RWPE2 (cell line): ENCODE measurements around the gene SURF4.
"Not testable (repeated sequence)": the region's sequence is repeated elsewhere in the genome, so short reads cannot be mapped to it uniquely, and the experiment has no call there.

Experiments used
- ATAC-seq: fragments of 200-7000 bp; cut with Tn5 transposase; 3 replicates; pipeline ENCODE4 v1.9.1; 2021; ENCODE audit warnings: low read depth
- DNase-seq: peaks from one replicate; pipeline ENCODE4 v3.0.0-alpha.2; 2020; ENCODE audit warnings: low spot score
- H3K27ac ChIP-seq: fragments of 450-650 bp; 2 replicates; pipeline ENCODE4 v1.5.1; 2017; ENCODE audit warnings: mild to moderate bottlenecking; ENCODE audit not compliant: poor library complexity, severe bottlenecking
- H3K27me3 ChIP-seq: fragments of 250-450 bp; sonication (Bioruptor Pico); 2 replicates; pipeline ENCODE4 v1.5.1; 2021; ENCODE audit warnings: mild to moderate bottlenecking, moderate library complexity; ENCODE audit not compliant: insufficient read depth, poor library complexity, severe bottlenecking
- H3K36me3 ChIP-seq: fragments of 250-450 bp; sonication (Bioruptor Pico); 2 replicates; pipeline ENCODE4 v1.5.1; 2020; ENCODE audit warnings: low read depth, mild to moderate bottlenecking, moderate library complexity
- H3K4me1 ChIP-seq: fragments of 250-450 bp; sonication (Bioruptor Pico); 2 replicates; pipeline ENCODE4 v1.5.1; 2021; ENCODE audit warnings: mild to moderate bottlenecking, moderate library complexity; ENCODE audit not compliant: insufficient read depth, poor library complexity, severe bottlenecking
- H3K4me3 ChIP-seq: fragments of 250-450 bp; sonication (Bioruptor Pico); 2 replicates; pipeline ENCODE4 v1.5.1; 2021; ENCODE audit warnings: mild to moderate bottlenecking, moderate library complexity; ENCODE audit not compliant: severe bottlenecking
- H3K9me3 ChIP-seq: fragments of 250-450 bp; sonication (Bioruptor Pico); 2 replicates; pipeline ENCODE4 v1.5.1; 2021; ENCODE audit warnings: mild to moderate bottlenecking, moderate library complexity; ENCODE audit not compliant: severe bottlenecking
- TF ChIP-seq, protein P1 (sequence below): fragments of 450-650 bp; IDR thresholded peaks from one replicate; pipeline ENCODE4 v1.5.1; 2017; ENCODE audit warnings: mild to moderate bottlenecking, moderate library complexity; ENCODE audit not compliant: poor library complexity, severe bottlenecking

The SURF4 gene

GRCh38 chr9:133379153-133380086 is 3.6 kb upstream of the SURF4 start:
- no peaks in the 10 kb centered on the region for H3K27me3 ChIP-seq
- H3K36me3 ChIP-seq: no peaks in the 10 kb centered on the region
- H3K27ac ChIP-seq: no peak overlapping the region
- no peaks in the 10 kb centered on the region for H3K9me3 ChIP-seq
- DNase-seq (no peak), ATAC-seq (no peak)
- no peaks in the 10 kb centered on the region for H3K4me1 ChIP-seq
- TF ChIP-seq, protein P1, sequence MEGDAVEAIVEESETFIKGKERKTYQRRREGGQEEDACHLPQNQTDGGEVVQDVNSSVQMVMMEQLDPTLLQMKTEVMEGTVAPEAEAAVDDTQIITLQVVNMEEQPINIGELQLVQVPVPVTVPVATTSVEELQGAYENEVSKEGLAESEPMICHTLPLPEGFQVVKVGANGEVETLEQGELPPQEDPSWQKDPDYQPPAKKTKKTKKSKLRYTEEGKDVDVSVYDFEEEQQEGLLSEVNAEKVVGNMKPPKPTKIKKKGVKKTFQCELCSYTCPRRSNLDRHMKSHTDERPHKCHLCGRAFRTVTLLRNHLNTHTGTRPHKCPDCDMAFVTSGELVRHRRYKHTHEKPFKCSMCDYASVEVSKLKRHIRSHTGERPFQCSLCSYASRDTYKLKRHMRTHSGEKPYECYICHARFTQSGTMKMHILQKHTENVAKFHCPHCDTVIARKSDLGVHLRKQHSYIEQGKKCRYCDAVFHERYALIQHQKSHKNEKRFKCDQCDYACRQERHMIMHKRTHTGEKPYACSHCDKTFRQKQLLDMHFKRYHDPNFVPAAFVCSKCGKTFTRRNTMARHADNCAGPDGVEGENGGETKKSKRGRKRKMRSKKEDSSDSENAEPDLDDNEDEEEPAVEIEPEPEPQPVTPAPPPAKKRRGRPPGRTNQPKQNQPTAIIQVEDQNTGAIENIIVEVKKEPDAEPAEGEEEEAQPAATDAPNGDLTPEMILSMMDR: no peak
- H3K4me3 ChIP-seq: no peak overlapping the region

DNA sequence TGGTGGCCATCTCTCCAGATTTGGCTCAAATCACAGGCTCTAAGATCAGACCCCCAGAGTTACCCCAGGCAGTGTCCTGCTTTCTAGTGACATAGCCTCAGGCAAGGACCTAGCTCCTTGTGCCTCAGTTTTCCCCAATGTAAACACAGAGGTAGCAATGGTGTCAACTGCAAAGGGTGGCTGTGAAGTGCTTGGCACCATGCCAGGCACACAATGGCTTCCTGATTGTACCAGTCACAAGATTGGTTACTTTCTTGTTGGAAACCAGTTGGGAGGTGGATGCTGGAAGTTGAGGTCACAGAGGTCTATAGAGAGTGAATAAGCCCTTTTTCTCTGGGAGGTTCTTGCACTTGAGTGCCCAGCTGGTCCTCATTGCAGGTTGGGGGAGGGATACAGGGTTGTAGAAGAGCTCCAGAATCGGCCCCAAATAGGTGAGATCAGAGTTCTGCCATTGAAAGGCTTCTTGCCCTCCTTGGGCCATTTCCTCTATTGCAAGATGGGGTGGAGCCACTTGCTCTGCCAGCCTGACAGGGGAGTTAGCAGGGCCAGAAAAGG is 2.6 kb upstream of the SURF4 start:
- no peaks in the 10 kb centered on the region for H3K9me3 ChIP-seq
- ATAC-seq: no peak
- TF ChIP-seq, protein P1: no peak

GRCh38 chr9:133377721-133378216 is 1.9 kb upstream of the SURF4 start:
- Histone ChIP-seq H3K9me3 (no peaks in the 10 kb centered on the region), H3K27ac (no peak overlapping the region), H3K4me3 (no peak overlapping the region), H3K36me3 (peaks cover 14% of the 10 kb centered on the region), H3K27me3 (no peaks in the 10 kb centered on the region), H3K4me1 (no peaks in the 10 kb centered on the region)
- TF ChIP-seq, protein P1: no peak
- DNase-seq: no peak
- no peak for ATAC-seq

More for the DNA sequence above, 2.6 kb upstream of the SURF4 start:
- Histone ChIP-seq H3K27me3 (no peaks in the 10 kb centered on the region), H3K4me3 (no peak overlapping the region), H3K4me1 (no peaks in the 10 kb centered on the region), H3K27ac (no peak overlapping the region), H3K36me3 (peaks cover 6% of the 10 kb centered on the region)
- no peak for DNase-seq

DNA sequence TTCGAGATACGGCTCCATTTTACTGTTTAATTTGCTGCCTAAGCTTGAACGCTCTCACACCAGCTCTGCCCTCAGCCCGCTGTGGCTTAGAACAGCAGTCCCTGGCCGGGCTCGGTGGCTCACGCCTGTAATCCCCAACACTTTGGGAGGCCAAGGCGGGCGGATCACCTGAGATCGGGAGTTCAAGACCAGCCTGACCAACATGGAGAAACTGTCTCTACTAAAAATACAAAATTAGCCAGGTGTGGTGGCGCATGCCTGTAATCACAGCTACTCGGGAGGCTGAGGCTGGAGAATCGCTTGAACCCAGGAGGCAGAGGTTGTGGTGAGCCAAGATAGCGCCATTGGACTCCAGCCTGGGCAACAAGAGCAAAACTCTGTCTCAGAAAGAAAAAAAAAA is 1.4 kb upstream of the SURF4 start:
- not testable (repeated sequence) for DNase-seq, H3K9me3 ChIP-seq, H3K4me1 ChIP-seq, H3K27me3 ChIP-seq, ATAC-seq, H3K4me3 ChIP-seq, H3K27ac ChIP-seq
- H3K36me3 ChIP-seq: peaks cover 18% of the 10 kb centered on the region

DNA sequence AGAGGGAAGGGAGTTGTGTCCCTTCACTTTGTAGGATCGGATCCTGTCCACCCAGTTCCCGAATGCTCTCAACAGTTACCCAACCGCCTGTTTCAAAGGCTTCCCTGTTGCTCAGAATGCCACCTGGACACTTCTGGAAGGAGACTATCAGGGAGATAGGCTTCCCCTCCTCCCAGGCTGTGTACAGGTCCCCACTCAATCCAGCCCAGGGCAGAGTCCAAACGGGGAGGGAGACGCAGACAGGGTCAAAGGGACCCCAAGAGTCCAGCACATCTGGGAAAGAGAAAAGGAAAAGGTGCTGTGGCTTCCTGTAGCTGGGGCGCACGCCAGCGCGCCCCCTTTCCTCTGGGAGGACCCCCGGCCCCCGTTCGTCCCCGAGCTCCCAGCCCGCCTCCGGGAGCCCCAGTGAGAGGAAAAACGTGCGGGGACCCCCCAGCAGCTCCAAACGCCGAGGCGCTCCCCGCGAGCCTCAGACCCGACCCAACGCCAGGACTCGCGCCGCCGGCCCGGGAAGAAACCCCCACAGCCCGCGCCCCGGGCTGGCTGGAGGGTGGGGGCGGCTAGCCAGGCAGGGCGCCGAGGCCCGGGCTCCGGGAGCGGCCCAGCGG is 640 bp downstream of the SURF4 start:
- peak; percentile 21; the same call in 2 of the 3 replicates for ATAC-seq
- H3K4me1 ChIP-seq: no peaks in the 10 kb centered on the region
- TF ChIP-seq, protein P1: peak; percentile 57
- H3K36me3 ChIP-seq: peaks cover 39% of the 10 kb centered on the region
- peak overlapping the region; percentile 67 for H3K4me3 ChIP-seq
- no peaks in the 10 kb centered on the region for H3K9me3 ChIP-seq
- no peak for DNase-seq
- H3K27ac ChIP-seq: peak overlapping the region; percentile 89
- no peaks in the 10 kb centered on the region for H3K27me3 ChIP-seq
